Lower lobe of right lung (tissue), 2 donors: ENCODE results near the gene C3orf38. TPM values are rescaled to one million over a fixed set of nuclear protein-coding genes. Genes with fewer than 3 reads are reported as not detected.

Source experiments
- ATAC-seq, 2 donors: fragments of 200-7000 bp; cut with Tn5 transposase; one replicate each; pipeline ENCODE4 v1.9.1; 2020 to 2022; ENCODE audit warnings: mild to moderate bottlenecking in 2 of 2, moderate library complexity in 2 of 2
- DNase-seq: peaks from one replicate; pipeline ENCODE4 v3.0.0-alpha.2; 2020
- H3K27ac ChIP-seq: fragments of 200-600 bp; one replicate; pipeline ENCODE4 v1.8.0; 2022
- H3K27me3 ChIP-seq: fragments of 200-600 bp; one replicate; pipeline ENCODE4 v1.8.0; 2022; ENCODE audit warnings: low read depth
- H3K36me3 ChIP-seq: fragments of 200-600 bp; one replicate; pipeline ENCODE4 v1.8.0; 2022; ENCODE audit warnings: mild to moderate bottlenecking
- H3K4me1 ChIP-seq: fragments of 200-600 bp; one replicate; pipeline ENCODE4 v1.8.0; 2022
- H3K4me3 ChIP-seq: fragments of 200-600 bp; one replicate; pipeline ENCODE4 v1.8.0; 2022; ENCODE audit warnings: mild to moderate bottlenecking
- H3K9me3 ChIP-seq: fragments of 200-600 bp; one replicate; pipeline ENCODE4 v1.8.0; 2022
- CTCF ChIP-seq: fragments of 200-600 bp; IDR thresholded peaks from one replicate; pipeline ENCODE4 v1.8.0; 2022; ENCODE audit warnings: antibody characterized with exemption, mild to moderate bottlenecking
- intact Hi-C: fragments of 100-400 bp; cut with DNase I; formaldehyde crosslinking; loops from one replicate; pipeline ENCODE4 v1.11.0; 2022
- total RNA-seq: library from RNA; stranded (reverse); fragmentation: NEBNext Ultra II Directional; extraction: Animal tissue kit (Norgen Biotek cat#: 25700); gene quantifications from one replicate; pipeline ENCODE4 v1.2.1, GENCODE V29; 2021
- donor health status: DM: no; HTN: yes; CAD: no; lungs with severe emphysema.

Gene C3orf38
- total RNA-seq, 1 donor from 2014 or later = 25.0 TPM

- DNase-seq = no peak
These were observed 38.7 kb downstream of the C3orf38 start for GRCh38 chr3:88188436-88188835.

GRCh38 chr3:88189361-88189810, 39.6 kb downstream of the C3orf38 start:
- no peaks in the 10 kb centered on the region for H3K36me3 ChIP-seq
- ATAC-seq (no peak), DNase-seq (no peak)
- intact Hi-C loops = no loop called here
- H3K4me3 ChIP-seq = no peak overlapping the region
- H3K27ac ChIP-seq = no peak overlapping the region
- no peak for TF ChIP-seq CTCF
- no peaks in the 10 kb centered on the region for H3K4me1 ChIP-seq
- H3K9me3 ChIP-seq = no peaks in the 10 kb centered on the region
- no peaks in the 10 kb centered on the region for H3K27me3 ChIP-seq

More at GRCh38 chr3:88188436-88188835, 38.7 kb downstream of the C3orf38 start:
- no peak overlapping the region for H3K27ac ChIP-seq
- intact Hi-C loops = no loop called here
- no peak for TF ChIP-seq CTCF
- H3K9me3 ChIP-seq = no peaks in the 10 kb centered on the region
- H3K4me3 ChIP-seq = no peak overlapping the region
- H3K4me1 ChIP-seq = no peaks in the 10 kb centered on the region
- H3K36me3 ChIP-seq = no peaks in the 10 kb centered on the region
- no peak for ATAC-seq
- H3K27me3 ChIP-seq = no peaks in the 10 kb centered on the region

GRCh38 chr3:88191872-88192409, 42.2 kb downstream of the C3orf38 start:
- Histone ChIP-seq H3K27ac (no peak overlapping the region), H3K9me3 (no peaks in the 10 kb centered on the region), H3K4me3 (no peak overlapping the region), H3K36me3 (no peaks in the 10 kb centered on the region), H3K27me3 (no peaks in the 10 kb centered on the region), H3K4me1 (no peaks in the 10 kb centered on the region)
- ATAC-seq (no peak), DNase-seq (no peak)
- TF ChIP-seq CTCF = no peak
- intact Hi-C loops = no loop called here

GRCh38 chr3:88192631-88193030, 42.9 kb downstream of the C3orf38 start:
- Histone ChIP-seq H3K27me3 (no peaks in the 10 kb centered on the region), H3K4me1 (no peaks in the 10 kb centered on the region), H3K36me3 (no peaks in the 10 kb centered on the region), H3K27ac (no peak overlapping the region), H3K4me3 (no peak overlapping the region), H3K9me3 (no peaks in the 10 kb centered on the region)
- TF ChIP-seq CTCF = no peak
- intact Hi-C loops = no loop called here
- no peak for DNase-seq
- ATAC-seq = no peak

GRCh38 chr3:88195951-88196434, 46.2 kb downstream of the C3orf38 start:
- H3K4me3 ChIP-seq = no peak overlapping the region
- ATAC-seq (no peak), DNase-seq (no peak)
- no peaks in the 10 kb centered on the region for H3K4me1 ChIP-seq
- no peak for TF ChIP-seq CTCF
- H3K27ac ChIP-seq = no peak overlapping the region
- H3K36me3 ChIP-seq = no peaks in the 10 kb centered on the region
- intact Hi-C loops = no loop called here
- H3K27me3 ChIP-seq = no peaks in the 10 kb centered on the region
- no peaks in the 10 kb centered on the region for H3K9me3 ChIP-seq
